ENCODE measurements around the gene CDC25A.
A peak's percentile ranks its signal among the peaks of the same experiment; 100 is the strongest.
"Not testable (repeated sequence)": the region's sequence is repeated elsewhere in the genome, so short reads cannot be mapped to it uniquely, and the experiment has no call there.

CDC25A gene

GRCh38 chr3:48188266-48189201 is at the start of gene CDC25A:
TSS of gene CDC25A (minus strand) at chr3:48188417. CDS start at chr3:48187947, 470 bp downstream.
- DNase-seq (ENCODE audit: low read depth in 3 of 3): peak; percentile 68 to 84 (median 81)

- DNase-seq (ENCODE audit: low read depth in 3 of 3): no peak
Measured at GRCh38 chr3:48236531-48236930, 48.3 kb upstream of the CDC25A start.

DNA sequence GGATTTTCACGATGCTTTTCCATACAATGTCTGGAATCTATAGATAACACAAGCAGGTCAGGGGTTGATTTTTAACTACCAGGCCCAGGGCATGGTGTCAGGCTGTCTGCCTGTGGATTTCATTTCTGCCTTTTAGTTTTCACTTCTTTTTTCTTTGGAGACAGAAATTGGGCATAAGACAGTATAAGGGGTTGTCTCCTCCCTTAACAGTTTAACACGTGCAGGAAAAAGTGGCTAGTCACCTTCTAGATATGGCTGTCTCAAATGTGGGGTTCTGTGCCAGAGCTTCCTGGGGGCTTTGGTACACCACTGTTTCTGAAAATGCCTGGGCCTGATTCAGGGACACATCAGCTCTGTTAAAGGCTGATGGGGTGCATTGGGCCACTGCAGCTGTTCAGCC is 45.3 kb upstream of the CDC25A start:
- no peak for DNase-seq (ENCODE audit: low read depth in 3 of 3)

DNA sequence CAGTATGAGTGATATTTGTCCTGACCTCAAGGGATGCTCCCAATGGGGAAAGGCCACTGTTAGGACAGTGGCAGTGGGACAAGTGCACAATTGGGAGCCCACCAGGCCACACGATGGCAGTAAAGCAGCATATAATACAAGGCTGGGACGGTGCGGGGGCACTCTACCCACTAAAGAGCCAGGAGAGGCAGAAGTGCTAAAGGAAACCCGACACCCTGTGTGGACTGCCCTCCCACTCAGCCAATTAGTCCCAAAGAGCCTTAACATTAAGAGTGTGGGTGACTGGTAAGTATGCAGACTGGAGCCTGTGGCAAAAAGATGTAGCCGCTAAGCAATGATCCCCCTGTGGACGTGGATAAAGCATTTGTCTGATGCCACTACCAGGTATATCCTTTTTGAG is 44.5 kb upstream of the CDC25A start:
- DNase-seq (ENCODE audit: low read depth in 3 of 3): peak; percentile 22 to 29 (median 27)

- DNase-seq (ENCODE audit: low read depth in 3 of 3): no peak
Measured at GRCh38 chr3:48232232-48232631, 44.0 kb upstream of the CDC25A start.

DNA sequence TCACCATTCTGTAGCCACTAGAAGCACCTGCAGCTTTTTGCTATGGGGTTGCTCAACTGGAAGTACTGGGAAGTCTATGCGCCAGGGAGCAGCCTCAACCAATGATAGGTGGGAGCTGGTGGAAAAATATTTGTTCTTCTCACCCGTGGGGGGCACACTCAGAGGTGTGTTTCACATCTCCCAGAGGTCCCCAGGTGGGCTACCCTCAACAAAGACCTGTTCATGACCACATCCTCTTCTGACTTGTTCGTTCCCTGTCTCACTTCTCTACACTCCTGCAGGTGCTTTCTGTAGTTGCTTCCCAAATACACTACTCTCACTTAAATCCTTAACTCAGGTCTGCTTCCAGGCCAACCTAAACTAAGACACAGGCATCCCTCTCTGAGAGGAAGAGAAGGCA is 38.7 kb upstream of the CDC25A start:
- DNase-seq (ENCODE audit: low read depth in 3 of 3): no peak

DNA sequence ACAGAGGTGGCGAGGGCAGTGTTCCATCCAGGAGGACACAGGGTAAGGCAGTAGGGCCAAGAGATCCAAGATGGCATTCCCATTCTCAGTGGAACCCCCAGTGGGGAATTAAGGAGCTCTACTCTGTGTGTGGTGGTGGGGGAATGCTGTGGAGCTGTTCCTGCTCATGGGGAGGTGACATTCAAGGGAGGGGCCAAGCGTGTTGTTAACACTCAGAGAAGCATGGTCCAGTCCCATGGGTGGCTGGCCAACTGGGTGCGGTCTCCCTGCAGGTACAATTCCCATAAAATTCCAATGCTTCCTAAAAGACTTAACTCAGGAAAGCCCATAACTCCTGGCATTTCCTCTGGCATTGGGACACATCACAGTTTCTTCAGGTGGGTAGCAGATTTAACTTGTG is 37.4 kb upstream of the CDC25A start:
- no peak for DNase-seq (ENCODE audit: low read depth in 3 of 3)

DNA sequence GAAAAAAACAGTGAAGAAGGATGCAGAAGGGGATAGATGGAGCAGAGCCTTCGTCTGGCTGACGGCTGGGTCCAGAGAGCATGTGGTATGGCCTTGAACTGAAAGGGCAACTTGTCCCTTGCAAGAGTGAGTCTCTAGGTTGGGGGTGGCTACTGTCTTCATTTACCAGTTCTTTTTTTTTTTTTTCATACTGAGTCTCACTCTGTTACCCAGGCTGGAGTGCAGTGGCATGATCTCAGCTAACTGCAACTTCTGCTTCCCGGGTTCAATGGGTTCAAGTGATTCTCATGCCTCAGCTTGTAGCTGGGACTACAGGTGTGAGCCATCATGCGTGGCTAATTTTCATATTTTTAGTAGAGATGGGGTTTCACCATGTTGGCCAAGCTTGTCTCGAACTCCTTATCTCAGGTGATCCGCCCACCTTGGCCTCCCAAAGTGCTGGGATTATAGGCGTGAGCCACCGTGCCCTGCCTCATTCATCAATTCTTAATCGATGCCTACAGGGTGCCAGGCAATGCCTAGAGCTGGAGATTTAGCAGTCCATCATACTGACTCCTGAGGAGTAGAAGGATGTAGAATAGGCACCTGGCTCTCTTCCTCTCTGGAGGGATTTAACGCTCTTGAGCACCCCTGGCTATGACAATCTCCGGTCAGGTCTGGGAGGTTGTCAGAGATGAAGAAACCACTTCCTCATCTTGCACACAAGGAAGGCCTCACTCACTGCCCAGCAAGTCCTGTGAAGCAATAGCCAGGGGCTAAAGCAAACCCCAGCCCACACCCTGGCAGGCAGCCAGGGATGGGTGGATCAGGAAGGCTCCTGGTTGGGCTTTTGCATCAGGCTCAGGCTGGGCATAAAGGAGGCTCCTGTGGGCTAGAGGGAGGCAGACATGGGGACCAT is 34.6 kb upstream of the CDC25A start, which contains the start of gene CAMP:
Gene CAMP, plus strand, starts transcription at position 880 of the 898 bp plus-strand sequence. Its CDS starts 17 bp downstream, at position 897.
- DNase-seq (ENCODE audit: low read depth in 3 of 3): no peak

DNA sequence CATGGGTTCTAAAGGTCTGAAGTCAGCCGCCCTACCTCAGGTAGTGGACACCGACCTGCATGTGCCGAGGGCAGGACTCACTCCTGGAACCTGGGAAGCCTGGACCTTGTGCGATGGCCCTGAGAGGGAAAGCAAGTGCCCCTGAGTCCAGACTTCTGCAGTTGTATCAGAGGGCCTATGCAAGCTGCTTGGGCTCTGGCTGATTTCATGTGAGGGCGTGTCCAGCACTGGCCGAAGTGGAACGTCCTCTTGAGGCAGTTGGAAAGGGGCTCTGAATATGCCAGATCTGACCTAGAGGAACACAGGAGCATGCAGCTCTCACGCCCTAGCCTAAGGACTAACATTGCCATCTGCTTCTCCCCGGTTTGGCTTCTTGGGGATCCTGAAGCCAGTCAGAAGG is 32.5 kb upstream of the CDC25A start:
- DNase-seq (ENCODE audit: low read depth in 3 of 3): no peak

GRCh38 chr3:48219543-48219942 is 31.3 kb upstream of the CDC25A start:
- DNase-seq (ENCODE audit: low read depth in 3 of 3): no peak

DNA sequence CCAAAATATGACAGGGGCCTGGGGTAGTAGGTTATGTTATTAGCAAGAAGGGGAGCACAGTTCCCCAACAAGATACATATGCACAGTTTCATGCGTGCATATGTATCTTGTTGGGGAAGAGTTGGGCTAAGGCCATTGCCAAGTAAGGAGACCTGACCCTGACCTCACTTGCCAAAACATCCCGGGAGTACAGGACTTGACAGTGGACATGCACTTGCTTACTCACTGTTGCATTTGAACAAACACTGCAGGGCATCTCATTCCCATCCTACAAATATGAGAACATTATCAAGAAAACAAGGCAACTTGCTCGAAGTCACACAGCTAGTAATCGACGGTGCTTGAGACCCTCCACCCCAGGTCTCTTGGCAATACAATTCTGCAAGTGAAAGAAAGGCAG is 30.3 kb upstream of the CDC25A start:
- no peak for DNase-seq (ENCODE audit: low read depth in 3 of 3)

- DNase-seq (ENCODE audit: low read depth in 3 of 3): no peak
Measured at GRCh38 chr3:48217449-48217848, 29.2 kb upstream of the CDC25A start.

DNA sequence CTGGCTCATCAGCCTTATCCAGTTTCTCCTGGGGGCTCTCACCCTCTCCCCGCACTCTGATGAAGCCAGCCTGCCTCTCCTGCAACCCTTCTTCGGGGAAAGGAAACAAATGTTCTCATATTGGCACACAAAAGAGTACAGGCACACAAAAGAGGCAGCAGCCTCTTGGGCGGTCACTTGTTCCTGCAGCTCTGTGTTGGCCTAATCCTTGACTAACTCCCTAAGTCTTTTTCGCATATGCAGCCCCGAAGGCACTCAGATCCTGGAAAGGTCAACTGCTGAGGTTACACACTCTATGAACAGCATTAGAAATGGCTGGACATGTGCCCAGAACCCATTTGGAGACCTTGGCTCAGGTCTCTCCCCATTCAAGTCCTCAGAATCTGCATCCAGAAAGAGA is 27.7 kb upstream of the CDC25A start:
- no peak for DNase-seq (ENCODE audit: low read depth in 3 of 3)

GRCh38 chr3:48215466-48215865 is 27.2 kb upstream of the CDC25A start:
- DNase-seq (ENCODE audit: low read depth in 3 of 3): no peak

DNA sequence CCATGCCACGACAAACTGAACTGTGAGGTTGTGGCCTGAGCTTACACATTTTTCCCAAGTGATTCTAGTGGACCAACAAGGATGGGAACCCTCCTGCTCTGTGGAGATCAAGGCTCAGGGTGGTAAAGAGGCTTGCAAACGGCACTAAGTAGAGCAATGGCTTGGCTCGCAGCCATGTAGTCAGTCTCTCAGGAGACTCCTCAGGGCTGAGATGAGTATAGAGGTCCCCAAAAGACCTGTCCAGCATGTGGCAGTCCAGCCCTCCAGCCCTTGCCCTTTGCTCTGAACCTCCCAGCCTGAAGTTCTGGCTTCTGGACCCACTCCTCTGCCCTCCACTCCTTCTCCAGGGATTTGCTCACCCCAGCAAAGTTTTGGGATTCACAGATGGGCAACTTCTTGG is 26.8 kb upstream of the CDC25A start:
- DNase-seq (ENCODE audit: low read depth in 3 of 3): no peak

GRCh38 chr3:48214225-48214624 is 26.0 kb upstream of the CDC25A start:
- DNase-seq (ENCODE audit: low read depth in 3 of 3): no peak

DNA sequence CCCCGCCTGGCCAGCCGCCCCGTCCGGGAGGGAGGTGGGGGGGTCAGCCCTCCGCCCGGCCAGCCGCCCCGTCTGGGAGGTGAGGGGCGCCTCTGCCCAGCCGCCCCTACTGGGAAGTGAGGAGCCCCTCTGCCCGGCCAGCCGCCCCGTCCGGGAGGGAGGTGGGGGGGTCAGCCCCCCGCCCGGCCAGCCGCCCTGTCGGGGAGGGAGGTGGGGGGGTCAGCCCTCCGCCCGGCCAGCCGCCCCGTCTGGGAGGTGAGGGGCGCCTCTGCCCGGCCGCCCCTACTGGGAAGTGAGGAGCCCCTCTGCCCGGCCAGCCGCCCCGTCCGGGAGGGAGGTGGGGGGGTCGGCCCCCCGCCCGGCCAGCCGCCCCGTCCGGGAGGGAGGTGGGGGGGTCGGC is 23.6 kb upstream of the CDC25A start:
- DNase-seq (ENCODE audit: low read depth in 3 of 3): not testable (repeated sequence)

GRCh38 chr3:48210534-48210933 is 22.3 kb upstream of the CDC25A start:
- not testable (repeated sequence) for DNase-seq (ENCODE audit: low read depth in 3 of 3)

DNA sequence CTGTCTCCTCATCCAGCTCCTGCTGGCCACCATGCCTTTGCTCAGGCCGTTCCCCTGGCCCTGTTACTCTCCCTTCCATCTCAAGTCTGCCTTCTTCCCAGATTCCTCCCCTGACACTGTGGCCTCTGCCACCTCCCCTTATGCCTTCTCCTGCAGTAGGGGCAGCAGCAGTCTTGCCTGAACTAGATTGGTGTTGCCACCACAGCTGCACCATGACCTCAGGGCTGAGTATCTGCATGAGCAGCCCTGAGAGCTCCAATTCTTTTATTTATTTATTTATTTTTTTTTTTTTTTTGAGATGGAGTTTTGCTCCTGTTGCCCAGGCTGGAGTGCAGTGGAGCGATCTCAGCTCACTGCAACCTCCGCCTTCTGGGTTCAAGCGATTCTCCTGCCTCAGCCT is 21.2 kb upstream of the CDC25A start:
- no peak for DNase-seq (ENCODE audit: low read depth in 3 of 3)

GRCh38 chr3:48208076-48208475 is 19.9 kb upstream of the CDC25A start:
- no peak for DNase-seq (ENCODE audit: low read depth in 3 of 3)

- no peak for DNase-seq (ENCODE audit: low read depth in 3 of 3)
Measured at GRCh38 chr3:48202632-48203031, 14.4 kb upstream of the CDC25A start.

DNA sequence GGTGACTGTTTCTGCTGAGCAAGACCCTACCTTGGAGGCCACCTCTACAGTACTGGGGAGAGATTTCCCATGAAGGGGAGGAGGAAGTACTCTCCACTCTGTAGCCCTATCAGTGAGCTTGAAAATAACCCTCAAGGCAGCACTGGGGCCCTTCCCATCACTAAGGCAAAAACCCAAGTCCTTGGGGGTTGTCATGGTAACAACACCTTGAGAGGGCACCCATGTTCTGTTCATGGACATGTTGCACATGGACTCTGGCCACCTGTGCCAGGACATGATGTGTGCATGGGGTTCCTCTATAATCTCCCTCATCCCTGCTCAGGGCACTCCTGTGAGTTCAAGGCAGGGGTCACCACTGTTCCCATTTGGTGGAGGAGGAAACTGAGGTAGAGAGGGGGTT is 10.9 kb upstream of the CDC25A start:
- DNase-seq (ENCODE audit: low read depth in 3 of 3): no peak
